WTC11 (cell line): Measurements from ENCODE around the gene MT2A. TPM values are rescaled to one million over a fixed set of nuclear protein-coding genes. Genes with fewer than 3 reads are reported as not detected.

Experiments
- ATAC-seq: fragments of 200-7000 bp; cut with Tn5 transposase; 2 replicates; pipeline ENCODE4 v1.10.0; 2021; ENCODE audit warnings: mild to moderate bottlenecking, moderate library complexity
- CTCF ChIA-PET: fragments of 300-600 bp; sonication (Branson Sonifier 250); formaldehyde crosslinking; loops from one replicate; lab custom pipeline; 2021; ENCODE audit warnings: antibody characterized with exemption; lab: Charles Lee
- POLR2A ChIA-PET: fragments of 350-600 bp; sonication (Branson Sonifier 250); formaldehyde crosslinking; loops from one replicate; lab custom pipeline; 2021; ENCODE audit warnings: antibody characterized with exemption; lab: Charles Lee
- DNase-seq: peaks from one replicate; pipeline ENCODE4 v3.0.0; 2021; ENCODE audit warnings: low spot score
- H3K27ac Mint-ChIP-seq: 2 replicates; pipeline ENCODE4 v1.8.0; 2021; ENCODE audit warnings: mixed read lengths
- H3K27me3 Mint-ChIP-seq: 2 replicates; pipeline ENCODE4 v1.8.0; 2021; ENCODE audit warnings: low read depth, mild to moderate bottlenecking, moderate library complexity, mixed read lengths
- H3K36me3 Mint-ChIP-seq: 2 replicates; pipeline ENCODE4 v1.8.0; 2021; ENCODE audit warnings: mixed read lengths
- H3K4me1 Mint-ChIP-seq: 2 replicates; pipeline ENCODE4 v1.8.0; 2022; ENCODE audit warnings: mixed read lengths
- H3K4me3 Mint-ChIP-seq: 2 replicates; pipeline ENCODE4 v1.8.0; 2021; ENCODE audit warnings: mild to moderate bottlenecking, moderate library complexity, mixed read lengths
- H3K9me3 Mint-ChIP-seq: 2 replicates; pipeline ENCODE4 v1.8.0; 2021; ENCODE audit warnings: mixed read lengths
- ARID4B ChIP-seq: sonication (generic); formaldehyde crosslinking; IDR thresholded peaks from 2 replicates; pipeline ENCODE4 v1.8.0; 2023; ENCODE audit warnings: missing genetic modification reagents, mild to moderate bottlenecking, borderline replicate concordance
- ATF2 ChIP-seq: sonication (generic); formaldehyde crosslinking; IDR thresholded peaks from 2 replicates; pipeline ENCODE4 v1.8.1; 2022; ENCODE audit warnings: low read depth, missing genetic modification reagents, borderline replicate concordance
- CDX4 ChIP-seq: fragments of 250-450 bp; sonication (Bioruptor Pico); IDR thresholded peaks from 2 replicates; pipeline ENCODE4 v1.9.0; 2021; ENCODE audit warnings: moderate library complexity, mild to moderate bottlenecking, inconsistent platforms, borderline replicate concordance
- CTCF ChIP-seq: fragments of 200-600 bp; IDR thresholded peaks from 2 replicates; pipeline ENCODE4 v1.8.0; 2022; ENCODE audit warnings: antibody characterized with exemption
- FOXK1 ChIP-seq: sonication (generic); formaldehyde crosslinking; IDR thresholded peaks from 2 replicates; pipeline ENCODE4 v1.8.0; 2022; ENCODE audit warnings: mild to moderate bottlenecking, moderate library complexity, missing genetic modification reagents
- GTF2I ChIP-seq: fragments of 250-450 bp; sonication (Bioruptor Pico); conservative IDR thresholded peaks from 2 replicates; pipeline ENCODE4 v1.4.0; 2021; ENCODE audit warnings: mild to moderate bottlenecking
- MXD4 ChIP-seq: fragments of 250-450 bp; sonication (Bioruptor Pico); IDR thresholded peaks from 2 replicates; pipeline ENCODE4 v1.8.0; 2021; ENCODE audit warnings: mild to moderate bottlenecking, moderate library complexity, borderline replicate concordance
- NFATC4 ChIP-seq: fragments of 250-450 bp; sonication (Bioruptor Pico); IDR thresholded peaks from 2 replicates; pipeline ENCODE4 v1.9.0; 2021; ENCODE audit warnings: mild to moderate bottlenecking
- NR3C1 ChIP-seq: sonication (generic); formaldehyde crosslinking; conservative IDR thresholded peaks from 2 replicates; pipeline ENCODE4 v1.8.1; 2023; ENCODE audit warnings: low read depth, mild to moderate bottlenecking, missing genetic modification reagents
- PRDM15 ChIP-seq: sonication (generic); formaldehyde crosslinking; IDR thresholded peaks from 2 replicates; pipeline ENCODE4 v1.8.0; 2022; ENCODE audit warnings: missing genetic modification reagents
- SP1 ChIP-seq: sonication (generic); formaldehyde crosslinking; conservative IDR thresholded peaks from 2 replicates; pipeline ENCODE4 v1.8.1; 2022; ENCODE audit warnings: missing genetic modification reagents
- TCF7 ChIP-seq: sonication (generic); formaldehyde crosslinking; IDR thresholded peaks from 2 replicates; pipeline ENCODE4 v1.8.0; 2022; ENCODE audit warnings: mild to moderate bottlenecking, low read depth, missing genetic modification reagents, moderate library complexity
- TP53 ChIP-seq: sonication (generic); formaldehyde crosslinking; IDR thresholded peaks from 2 replicates; pipeline ENCODE4 v1.8.1; 2023; ENCODE audit warnings: mild to moderate bottlenecking, missing genetic modification reagents
- ZBTB43 ChIP-seq: sonication (generic); formaldehyde crosslinking; IDR thresholded peaks from 2 replicates; pipeline ENCODE4 v1.8.1; 2023; ENCODE audit warnings: mild to moderate bottlenecking, missing genetic modification reagents
- ZNF138 ChIP-seq: sonication (generic); formaldehyde crosslinking; conservative IDR thresholded peaks from 2 replicates; pipeline ENCODE4 v1.8.1; 2022; ENCODE audit warnings: mild to moderate bottlenecking, moderate library complexity, missing genetic modification reagents
- total RNA-seq: library from RNA; stranded (reverse); gene quantifications from 3 replicates; pipeline ENCODE4 v1.2.3, GENCODE V29; 2021

The MT2A gene
- total RNA-seq, 1 experiment from 2014 or later = 139 TPM

- TF ChIP-seq NR3C1 (CRISPR knock-in tag) = 0 out of 2 replicates have a peak, but pooled peaks have one; percentile 57
- TF ChIP-seq ATF2 (CRISPR knock-in tag) = no peak
- TF ChIP-seq ZNF138 (CRISPR knock-in tag) = 0 out of 2 replicates have a peak, but pooled peaks have one; percentile 52
- no peak for TF ChIP-seq NFATC4 (CRISPR knock-in tag)
- TF ChIP-seq TP53 (CRISPR knock-in tag) = 0 out of 2 replicates have a peak, but pooled peaks have one; percentile 72
Measured at GRCh38 chr16:56617212-56618085, 9.1 kb downstream of the MT2A start (continued).

- peaks cover 5% of the 10 kb centered on the region; the same call in 1 of the 2 replicates for H3K9me3 Mint-ChIP-seq
- ChIA-PET POLR2A (interaction anchor here (0.8 to 2.6 kb wide), 4 partner anchors 7 to 52 kb away, joined by 3 to 12 read pairs (median 6); partner anchors contain the start of genes MT1E, MT1H and MT2A), CTCF (interaction anchor here (0.6 to 2.4 kb wide), 12 partner anchors 8 to 234 kb away, joined by 3 to 11 read pairs (median 4); partner anchors contain the start of genes MT1E, MT1H and MT1M)
- H3K36me3 Mint-ChIP-seq = no peaks in the 10 kb centered on the region; the same call in 1 of the 2 replicates
- TF ChIP-seq TCF7 = no peak
- TF ChIP-seq PRDM15 (CRISPR knock-in tag) = peak; percentile 92
- DNase-seq = no peak
- peak; percentile 31 for ATAC-seq
- peaks cover 98% of the 10 kb centered on the region for H3K27me3 Mint-ChIP-seq
- H3K27ac Mint-ChIP-seq = no peak overlapping the region
- H3K4me1 Mint-ChIP-seq = peaks cover 53% of the 10 kb centered on the region
- peak overlapping the region; percentile 78 for H3K4me3 Mint-ChIP-seq
Measured at GRCh38 chr16:56618138-56618537, 9.8 kb downstream of the MT2A start.

- no peak for DNase-seq
- Mint-ChIP-seq H3K4me1 (peaks cover 54% of the 10 kb centered on the region), H3K9me3 (peaks cover 8% of the 10 kb centered on the region; the same call in 1 of the 2 replicates), H3K27ac (no peak overlapping the region), H3K36me3 (peaks cover 2% of the 10 kb centered on the region; the same call in 1 of the 2 replicates), H3K4me3 (no peak overlapping the region), H3K27me3 (peaks cover 98% of the 10 kb centered on the region)
- ChIA-PET CTCF (interaction anchor here (0.6 kb wide), 1 partner anchor 31 kb away, joined by 3 read pairs; the partner anchor contains the start of gene MT3), POLR2A (no interaction called here)
- no peak for ATAC-seq
- TF ChIP-seq CTCF (no peak), FOXK1 (CRISPR knock-in tag) (no peak), MXD4 (no peak), SP1 (CRISPR knock-in tag) (no peak), CDX4 (CRISPR knock-in tag) (no peak), ZBTB43 (CRISPR knock-in tag) (no peak), GTF2I (no peak), ARID4B (no peak), NR3C1 (CRISPR knock-in tag) (no peak)
Measured at GRCh38 chr16:56620339-56620897, 12.0 kb downstream of the MT2A start.
